MCF 10A (cell line): ENCODE results near the gene DNLZ. TPM values are rescaled to one million over a fixed set of nuclear protein-coding genes. Genes with fewer than 3 reads are reported as not detected.

ENCODE experiments used
- BruUV-seq: library from RNA; stranded (reverse); fragments of 400-500 nt; replicated peaks from 2 replicates; lab custom pipeline; 2021; lab: Mats Ljungman, UMichigan
- CTCF ChIA-PET: fragments of 300-600 bp; sonication (Branson Sonifier 250); formaldehyde crosslinking; extraction: SDS; loops from one replicate; lab custom pipeline; 2021; ENCODE audit warnings: antibody characterized with exemption, inconsistent platforms; lab: Yijun Ruan, JAX
- POLR2A ChIA-PET: fragments of 300-600, 350-650 bp; sonication (Branson Sonifier 250); formaldehyde crosslinking; extraction: SDS; loops from one replicate; lab custom pipeline; 2020; ENCODE audit warnings: antibody characterized with exemption, inconsistent platforms; lab: Yijun Ruan, JAX
- DNase-seq: peaks from one replicate; pipeline ENCODE4 v3.0.0-alpha.2; 2018; ENCODE audit not compliant: unreplicated experiment
- H3K27ac Mint-ChIP-seq: one replicate; pipeline ENCODE4 v1.8.0; 2022; ENCODE audit warnings: mild to moderate bottlenecking, low read depth, mixed read lengths; ENCODE audit not compliant: unreplicated experiment
- H3K27me3 Mint-ChIP-seq: one replicate; pipeline ENCODE4 v1.8.0; 2022; ENCODE audit warnings: mixed read lengths; ENCODE audit not compliant: insufficient read depth, unreplicated experiment
- H3K36me3 Mint-ChIP-seq: one replicate; pipeline ENCODE4 v1.8.0; 2022; ENCODE audit warnings: mild to moderate bottlenecking, moderate library complexity, mixed read lengths; ENCODE audit not compliant: insufficient read depth, unreplicated experiment
- H3K4me1 Mint-ChIP-seq: one replicate; pipeline ENCODE4 v1.8.0; 2022; ENCODE audit warnings: mixed read lengths; ENCODE audit not compliant: insufficient read depth, unreplicated experiment
- H3K4me3 Mint-ChIP-seq: one replicate; pipeline ENCODE4 v1.8.0; 2022; ENCODE audit warnings: mild to moderate bottlenecking, moderate library complexity, mixed read lengths; ENCODE audit not compliant: unreplicated experiment
- H3K9me3 Mint-ChIP-seq: one replicate; pipeline ENCODE4 v1.8.0; 2022; ENCODE audit warnings: mixed read lengths; ENCODE audit not compliant: unreplicated experiment
- intact Hi-C: fragments of 100-400 bp; cut with micrococcal nuclease; formaldehyde crosslinking; loops from 2 replicates; pipeline ENCODE4 v1.14.1; 2022
- total RNA-seq: library from RNA; stranded (reverse); gene quantifications from 2 replicates; pipeline ENCODE4 v1.2.3, GENCODE V29; 2022
- TF ChIP-seq, protein P1 (sequence below): fragments of 200-600 bp; IDR thresholded peaks from one replicate; pipeline ENCODE4 v1.8.0; 2022; ENCODE audit warnings: antibody characterized with exemption, mild to moderate bottlenecking; ENCODE audit not compliant: unreplicated experiment

The DNLZ gene
- total RNA-seq, 1 experiment from 2014 or later, result 30.5 TPM

DNA sequence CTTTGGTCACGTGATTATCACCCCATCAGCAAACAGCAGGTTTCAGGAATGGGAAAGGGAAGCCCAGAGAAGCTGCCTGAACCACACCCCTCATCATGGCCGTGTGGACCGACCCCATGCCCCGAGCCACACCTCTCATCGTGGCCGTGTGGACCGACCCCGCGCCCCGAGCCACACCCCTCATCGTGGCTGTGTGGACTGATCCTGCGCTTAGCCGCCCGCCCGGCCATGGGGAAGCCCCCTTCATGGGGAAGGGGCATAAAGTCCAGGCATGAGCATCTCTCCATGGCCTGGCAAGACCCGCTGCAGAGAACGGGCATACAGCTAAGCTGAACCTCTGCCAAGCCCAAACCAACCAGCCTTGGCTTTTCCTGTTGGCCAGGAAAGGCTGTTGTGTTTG lies 30.0 kb upstream of the DNLZ start:
- Mint-ChIP-seq H3K36me3 (peaks cover 73% of the 10 kb centered on the region), H3K27ac (no peak overlapping the region), H3K27me3 (no peaks in the 10 kb centered on the region), H3K4me3 (no peak overlapping the region), H3K4me1 (no peaks in the 10 kb centered on the region), H3K9me3 (no peaks in the 10 kb centered on the region)
- no TSS peak for BruUV-seq
- CTCF ChIA-PET, result interaction anchor here (0.7 to 1.0 kb wide), 4 partner anchors 39 to 635 kb away, joined by 3 to 4 read pairs (median 3); partner anchors contain the start of gene ABCA2
- DNase-seq, result no peak
- intact Hi-C loops, result no loop called here
- POLR2A ChIA-PET, result interaction anchor here (1.1 kb wide), 2 partner anchors 8 to 22 kb away, joined by 3 read pairs; no protein-coding TSS in a partner anchor
- TF ChIP-seq, protein P1, sequence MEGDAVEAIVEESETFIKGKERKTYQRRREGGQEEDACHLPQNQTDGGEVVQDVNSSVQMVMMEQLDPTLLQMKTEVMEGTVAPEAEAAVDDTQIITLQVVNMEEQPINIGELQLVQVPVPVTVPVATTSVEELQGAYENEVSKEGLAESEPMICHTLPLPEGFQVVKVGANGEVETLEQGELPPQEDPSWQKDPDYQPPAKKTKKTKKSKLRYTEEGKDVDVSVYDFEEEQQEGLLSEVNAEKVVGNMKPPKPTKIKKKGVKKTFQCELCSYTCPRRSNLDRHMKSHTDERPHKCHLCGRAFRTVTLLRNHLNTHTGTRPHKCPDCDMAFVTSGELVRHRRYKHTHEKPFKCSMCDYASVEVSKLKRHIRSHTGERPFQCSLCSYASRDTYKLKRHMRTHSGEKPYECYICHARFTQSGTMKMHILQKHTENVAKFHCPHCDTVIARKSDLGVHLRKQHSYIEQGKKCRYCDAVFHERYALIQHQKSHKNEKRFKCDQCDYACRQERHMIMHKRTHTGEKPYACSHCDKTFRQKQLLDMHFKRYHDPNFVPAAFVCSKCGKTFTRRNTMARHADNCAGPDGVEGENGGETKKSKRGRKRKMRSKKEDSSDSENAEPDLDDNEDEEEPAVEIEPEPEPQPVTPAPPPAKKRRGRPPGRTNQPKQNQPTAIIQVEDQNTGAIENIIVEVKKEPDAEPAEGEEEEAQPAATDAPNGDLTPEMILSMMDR, result no peak

- Mint-ChIP-seq H3K4me1 (no peaks in the 10 kb centered on the region), H3K9me3 (no peaks in the 10 kb centered on the region), H3K27ac (no peak overlapping the region), H3K27me3 (no peaks in the 10 kb centered on the region), H3K36me3 (peaks cover 80% of the 10 kb centered on the region), H3K4me3 (no peak overlapping the region)
- no peak for DNase-seq
- TF ChIP-seq, protein P1, result no peak
- intact Hi-C loops, result no loop called here
- ChIA-PET CTCF (interaction anchor here (0.6 to 1.0 kb wide), 3 partner anchors 8 to 239 kb away, joined by 3 read pairs; no protein-coding TSS in a partner anchor), POLR2A (interaction anchor here (0.6 to 1.1 kb wide), 3 partner anchors 8 to 174 kb away, joined by 3 read pairs; no protein-coding TSS in a partner anchor)
- no TSS peak for BruUV-seq
These were observed 29.2 kb upstream of the DNLZ start for GRCh38 chr9:136392538-136393449.

DNA sequence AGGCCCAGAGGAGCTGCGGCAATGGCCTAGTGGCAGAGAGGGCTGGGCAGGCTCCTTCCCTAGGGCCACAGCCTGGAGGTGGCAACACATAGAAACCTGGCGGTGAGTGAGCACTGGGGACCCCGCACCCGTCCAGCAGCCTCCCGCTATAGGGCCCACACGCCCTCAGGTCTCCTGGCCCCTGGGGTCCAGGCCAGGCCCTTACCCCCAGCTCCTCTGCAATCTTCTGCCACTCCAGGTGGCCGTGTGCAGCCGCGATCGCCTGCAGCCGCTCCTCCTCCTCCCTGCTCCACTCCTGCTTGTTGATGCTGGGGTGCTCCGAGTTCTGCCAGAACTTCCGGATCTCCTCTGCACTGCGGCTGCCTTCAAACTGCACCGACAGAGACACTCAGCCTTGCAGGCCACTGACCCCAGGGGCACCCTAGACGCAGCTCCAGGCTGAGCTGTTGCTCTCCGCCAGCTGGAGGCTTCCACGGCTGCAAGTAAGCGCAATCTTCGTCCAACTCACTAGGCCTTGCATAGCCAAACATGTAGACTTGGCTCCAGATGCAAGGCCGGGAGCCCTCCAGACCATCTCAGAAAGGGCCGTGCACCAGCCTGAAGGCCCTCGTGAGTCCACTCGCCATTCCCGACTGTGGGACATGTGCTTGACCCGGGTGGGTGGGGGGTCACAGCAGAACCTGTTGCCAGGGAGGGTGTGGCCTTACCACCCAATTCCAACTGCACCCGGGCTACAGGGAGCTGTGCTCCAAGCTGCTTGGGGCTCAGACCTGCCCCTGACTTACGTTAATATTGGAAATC lies 28.4 kb upstream of the DNLZ start:
- CTCF ChIA-PET, result interaction anchor here (0.5 to 2.0 kb wide), 3 partner anchors 8 to 468 kb away, joined by 3 to 5 read pairs (median 3); partner anchors contain the start of gene DNLZ
- H3K4me1 Mint-ChIP-seq, result no peaks in the 10 kb centered on the region
- no peak for DNase-seq
- H3K36me3 Mint-ChIP-seq, result peaks cover 85% of the 10 kb centered on the region
- intact Hi-C loops, result no loop called here
- no peak overlapping the region for H3K27ac Mint-ChIP-seq
- no TSS peak for BruUV-seq
- TF ChIP-seq, protein P1, result no peak
- H3K4me3 Mint-ChIP-seq, result no peak overlapping the region
- H3K27me3 Mint-ChIP-seq, result no peaks in the 10 kb centered on the region
- no peaks in the 10 kb centered on the region for H3K9me3 Mint-ChIP-seq
- POLR2A ChIA-PET, result interaction anchor here (0.6 kb wide), 2 partner anchors 18 to 175 kb away, joined by 3 read pairs; no protein-coding TSS in a partner anchor
